Esophagus muscularis mucosa (tissue), 4 donors: Measurements from ENCODE around the gene VIPAS39. TPM values are rescaled to one million over a fixed set of nuclear protein-coding genes. Genes with fewer than 3 reads are reported as not detected.

Source experiments
- DNase-seq: peaks from one replicate; pipeline ENCODE4 v3.0.0-alpha.2; 2017; ENCODE audit errors: extremely low spot score
- H3K27ac ChIP-seq, 4 donors: fragments of 200-600 bp; sonication (generic); replicated peaks in 1 of 4; 1 replicate in 3 of 4; 2 replicates in 1 of 4; pipeline ENCODE4 v1.5.1; 2016 to 2019; ENCODE audit warnings: mild to moderate bottlenecking in 1 of 4
- H3K27me3 ChIP-seq, 4 donors: fragments of 200-600 bp; sonication (generic); one replicate each; pipeline versions ENCODE4 v1.5.1 to v1.6.0; 2016 to 2019
- H3K36me3 ChIP-seq, 4 donors: fragments of 200-600 bp; sonication (generic); one replicate each; pipeline ENCODE4 v1.5.1; 2016 to 2019
- H3K4me1 ChIP-seq, 4 donors: fragments of 200-600 bp; sonication (generic); one replicate each; pipeline ENCODE4 v1.5.1; 2016 to 2019
- H3K4me3 ChIP-seq, 4 donors: fragments of 200-600 bp; sonication (generic); 1 replicate in 2 of 4; 2 replicates in 2 of 4; pipeline ENCODE4 v1.5.1; 2016 to 2019; ENCODE audit warnings: mild to moderate bottlenecking in 4 of 4, moderate library complexity in 1 of 4
- H3K9me3 ChIP-seq, 4 donors: fragments of 200-600 bp; sonication (generic); 1 replicate in 3 of 4; 2 replicates in 1 of 4; pipeline ENCODE4 v1.5.1; 2016 to 2019
- CTCF ChIP-seq, 3 experiments: fragments of 200-600 bp in 2 of 3; fragments of 450-650 bp in 1 of 3; sonication (generic) in 2 of 3; IDR thresholded peaks; one replicate each; pipeline ENCODE4 v1.5.1; 2017 to 2019; ENCODE audit warnings: antibody characterized with exemption in 3 of 3, mild to moderate bottlenecking in 2 of 3, moderate library complexity in 1 of 3
- EP300 ChIP-seq: sonication (generic); formaldehyde crosslinking; IDR thresholded peaks from one replicate; pipeline ENCODE4 v1.6.1; 2017; ENCODE audit warnings: antibody characterized with exemption
- POLR2AphosphoS5 ChIP-seq, 2 donors: sonication (generic); formaldehyde crosslinking; IDR thresholded peaks; one replicate each; pipeline ENCODE4 v1.6.1; 2017; ENCODE audit warnings: antibody characterized with exemption in 2 of 2
- WGBS: methylation state at CpG from one replicate; pipeline ENCODE4 v1.1.5; 2018; 5-methylcytosine and 5-hydroxymethylcytosine counted together
- intact Hi-C: fragments of 100-400 bp; cut with DNase I; formaldehyde crosslinking; loops from one replicate; pipeline ENCODE4 v1.15.1; 2023
- small RNA-seq, 3 donors: library from RNA; depleted of rRNA; stranded (forward); fragments of <200 nt; gene quantifications; one replicate each; pipeline ENCODE3, GENCODE V24; 2016
- total RNA-seq, 4 donors: library from RNA; depleted of rRNA; stranded (reverse); fragments of >200 nt; gene quantifications; one replicate each; pipeline versions ENCODE4 v1.1.0 to v1.2.1, GENCODE V29; 2016

The VIPAS39 gene
- total RNA-seq, 4 donors from 2014 or later = 14.1 to 22.9 (median 17.8) TPM

- Histone ChIP-seq H3K27me3 (no peaks in the 10 kb centered on the region), H3K36me3 (no peaks in the 10 kb centered on the region), H3K4me1 (peaks cover 14 to 28% (median 21%) of the 10 kb centered on the region in 4 donors), H3K27ac (peak within 1 kb of the TSS; percentile 87 to 89 (median 87)), H3K4me3 (peak within 1 kb of the TSS; percentile 85 to 95 (median 92)), H3K9me3 (no peaks in the 10 kb centered on the region)
- 2% methylated on average over 40 of the region's 69 CpGs for WGBS
- peak; percentile 93 for DNase-seq
- intact Hi-C loops = loop anchor here (5.0 kb wide), 2 partner anchors 55 to 80 kb away; partner anchors contain the start of genes AHSA1, GSTZ1, POMT2 and VIPAS39
- TF ChIP-seq EP300 (no peak), CTCF (IDR thresholded peaks at IDR 0.05) (peak; percentile 12 to 48 (median 19)), POLR2AphosphoS5 (IDR thresholded peaks at IDR 0.05) (peak; percentile 42 to 48)
These were observed 80.5 kb downstream of the VIPAS39 start, which contains the start of the genes SAMD15 and TMED8 for GRCh38 chr14:77376771-77377501. TSS of gene SAMD15 (plus strand) at chr14:77377379. CDS start at chr14:77377419, 40 bp downstream. TSS of gene TMED8 (minus strand) at chr14:77377094. CDS start at chr14:77377053, 41 bp downstream.

Small RNAs within 50 kb of the gene (small RNA-seq; reads per million reads assigned to genes)
- 0 reads per million in 3 donors for gene RF00404

Other genes starting within 250 kb of the VIPAS39 start
- 1 to 10 TPM; 2.7 to 4.6 (median 3.6) TPM for gene NGB, start 186.4 kb downstream of the VIPAS39 start, total RNA-seq
- 10 to 100 TPM; 13.3 to 29.2 (median 14.5) TPM for gene POMT2, start 136.7 kb downstream of the VIPAS39 start, total RNA-seq
- 10 to 100 TPM in 2 of 4 donors, 1 to 10 TPM in 2; 8.0 to 12.3 (median 9.9) TPM for gene GSTZ1, start 136.6 kb downstream of the VIPAS39 start, total RNA-seq
- 10 to 100 TPM; 15.2 to 21.8 (median 16.7) TPM for gene TMED8, start 80.5 kb downstream of the VIPAS39 start, total RNA-seq
- gene SAMD15, start 80.2 kb downstream of the VIPAS39 start, total RNA-seq = under 1 TPM; 0.42 to 0.52 (median 0.51) TPM
- gene NOXRED1, start 34.1 kb downstream of the VIPAS39 start, total RNA-seq = under 1 TPM in 2 of 4 donors, not detected in 2; 0.17 to 0.29 TPM
- gene AHSA1, start 492 bp upstream of the VIPAS39 start, total RNA-seq = 100 to 1,000 TPM; 111 to 132 (median 116) TPM
- under 1 TPM in 1 of 4 donors, not detected in 3; 0.33 TPM for gene ISM2, start 41.2 kb upstream of the VIPAS39 start, total RNA-seq
- 10 to 100 TPM; 14.5 to 25.3 (median 20.1) TPM for gene SPTLC2, start 159.0 kb upstream of the VIPAS39 start, total RNA-seq